Eye (tissue), 1 donor: ENCODE results near the gene PPP2R2D.
A peak's percentile ranks its signal among the peaks of the same experiment; 100 is the strongest.
"Not testable (repeated sequence)": the region's sequence is repeated elsewhere in the genome, so short reads cannot be mapped to it uniquely, and the experiment has no call there.

Source experiments
- DNase-seq: peaks from one replicate; pipeline ENCODE4 v3.0.0-alpha.2; 2015

Gene PPP2R2D

GRCh38 chr10:131868436-131868835 is 32.4 kb upstream of the PPP2R2D start:
- DNase-seq: no peak

- DNase-seq: no peak
Observed at GRCh38 chr10:131869344-131869743, 31.5 kb upstream of the PPP2R2D start.

- no peak for DNase-seq
Observed at GRCh38 chr10:131870411-131870810, 30.4 kb upstream of the PPP2R2D start.

GRCh38 chr10:131870831-131871672 is 29.8 kb upstream of the PPP2R2D start:
- no peak for DNase-seq

- no peak for DNase-seq
Observed at GRCh38 chr10:131871673-131872005, 29.2 kb upstream of the PPP2R2D start.

- DNase-seq: no peak
Observed at GRCh38 chr10:131872011-131872826, 28.6 kb upstream of the PPP2R2D start.

- peak; percentile 16 for DNase-seq
Observed at GRCh38 chr10:131872827-131873375, 27.9 kb upstream of the PPP2R2D start.

- peak; percentile 97 for DNase-seq
Observed at GRCh38 chr10:131874991-131875451, 25.8 kb upstream of the PPP2R2D start.

GRCh38 chr10:131875501-131875900 is 25.3 kb upstream of the PPP2R2D start:
- DNase-seq: no peak

GRCh38 chr10:131876017-131876416 is 24.8 kb upstream of the PPP2R2D start:
- no peak for DNase-seq

GRCh38 chr10:131876508-131876907 is 24.3 kb upstream of the PPP2R2D start:
- DNase-seq: no peak

GRCh38 chr10:131880016-131880590 is 20.7 kb upstream of the PPP2R2D start:
- DNase-seq: no peak

- DNase-seq: no peak
Observed at GRCh38 chr10:131881104-131881880, 19.5 kb upstream of the PPP2R2D start.

GRCh38 chr10:131882151-131882550 is 18.7 kb upstream of the PPP2R2D start:
- DNase-seq: no peak

- no peak for DNase-seq
Observed at GRCh38 chr10:131882590-131883451, 18.0 kb upstream of the PPP2R2D start.

- not testable (repeated sequence) for DNase-seq
Observed at GRCh38 chr10:131883621-131884393, 17.0 kb upstream of the PPP2R2D start.

- DNase-seq: peak; percentile 89
Observed at GRCh38 chr10:131885391-131886165, 15.2 kb upstream of the PPP2R2D start.

GRCh38 chr10:131886237-131886636 is 14.6 kb upstream of the PPP2R2D start:
- no peak for DNase-seq

- DNase-seq: no peak
Observed at GRCh38 chr10:131888186-131888604, 12.6 kb upstream of the PPP2R2D start.

GRCh38 chr10:131889755-131890154 is 11.1 kb upstream of the PPP2R2D start:
- DNase-seq: no peak
